Motor neuron (in vitro differentiated cells): ENCODE data around the gene TMTC2. TPM values are rescaled to one million over a fixed set of nuclear protein-coding genes. Genes with fewer than 3 reads are reported as not detected.
"Not testable (repeated sequence)": the region's sequence is repeated elsewhere in the genome, so short reads cannot be mapped to it uniquely, and the experiment has no call there.

ENCODE experiments used
- ATAC-seq, 8 experiments: fragments of 200-7000 bp; cut with Tn5 transposase; replicated peaks in 6 of 8; 2 replicates each; pipeline ENCODE4 v1.8.0; 2021; ENCODE audit warnings: mild to moderate bottlenecking in 8 of 8, moderate library complexity in 8 of 8
- H3K27ac ChIP-seq, 2 donors: fragments of 250-450 bp; sonication (Bioruptor Pico); 2 replicates each; pipeline ENCODE4 v1.9.0; 2021; ENCODE audit warnings: antibody characterized with exemption in 2 of 2, mild to moderate bottlenecking in 2 of 2, moderate library complexity in 1 of 2
- H3K4me1 ChIP-seq, 2 donors: fragments of 250-450 bp; sonication (Bioruptor Pico); replicated peaks in 1 of 2; 2 replicates each; pipeline ENCODE4 v1.6.1; 2021; ENCODE audit warnings: antibody characterized with exemption in 2 of 2, mild to moderate bottlenecking in 2 of 2, moderate library complexity in 1 of 2
- H3K4me3 ChIP-seq, 5 donors: fragments of 250-450 bp; sonication (Bioruptor Pico); 2 replicates each; pipeline ENCODE4 v1.9.0; 2021; ENCODE audit warnings: antibody characterized with exemption in 5 of 5, mild to moderate bottlenecking in 5 of 5, moderate library complexity in 4 of 5
- WGBS, 10 experiments: fragments of 450-650 bp; shearing (Covaris generic); methylation state at CpG; one replicate each; pipeline ENCODE4 v1.0.0; 2022; 5-methylcytosine and 5-hydroxymethylcytosine counted together
- in situ Hi-C, 9 experiments: fragments of 400-800 bp; cut with MboI; loops; one replicate each; pipeline ENCODE4 v1.15.0; 2021; ENCODE audit warnings: low sequenced_read_pairs in 9 of 9, low pct_unique_long_range_greater_than_20kb in 2 of 9; ENCODE audit not compliant: unreplicated experiment in 9 of 9
- total RNA-seq, 8 experiments: library from RNA; unstranded; fragments of 300-600 nt; gene quantifications; 2 replicates each; pipeline versions ENCODE4 v1.2.3 to v1.2.4, GENCODE V29; 2022

TMTC2 gene
- total RNA-seq, 8 experiments from 2014 or later, result 11.4 to 49.3 (median 31.3) TPM

- in situ Hi-C loops, result no loop called here
- WGBS, 10 experiments, result 0 to 97% (median 82%) methylated on average over 1 to 4 of the region's 4 CpGs
- Histone ChIP-seq H3K27ac (no peak overlapping the region), H3K4me3 (no peak overlapping the region), H3K4me1 (peaks cover 0 to 24% of the 10 kb centered on the region in 2 donors)
- ATAC-seq, result no peak
Observed at GRCh38 chr12:83114966-83115365, 428.3 kb downstream of the TMTC2 start.

DNA sequence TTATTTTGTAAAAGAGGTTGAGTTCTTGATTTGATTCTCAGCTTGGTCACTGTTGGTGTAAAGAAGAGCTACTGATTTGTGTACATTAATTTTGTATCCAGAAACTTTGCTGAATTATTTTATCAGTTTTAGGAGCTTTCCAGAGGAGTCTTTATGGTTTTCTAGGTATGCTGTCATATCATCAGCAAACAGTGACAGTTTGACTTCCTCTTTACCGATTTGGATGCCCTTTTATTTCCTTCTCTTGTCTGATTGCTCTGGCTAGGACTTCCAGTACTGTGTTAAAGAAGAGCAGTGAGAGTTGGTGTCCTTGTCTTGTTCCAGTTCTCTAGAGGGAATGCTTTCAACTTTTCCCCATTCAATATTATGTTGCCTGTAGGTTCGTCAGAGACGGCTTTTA lies 431.2 kb downstream of the TMTC2 start:
- in situ Hi-C loops, H3K4me3 ChIP-seq, H3K27ac ChIP-seq, ATAC-seq: not testable (repeated sequence)
- WGBS, 10 experiments, result 55 to 100% (median 87%) methylated on average over 1 to 3 of the region's 3 CpGs; no CpG with 5 or more reads in 2 of the 10 experiments
- H3K4me1 ChIP-seq, result peaks cover 0 to 23% of the 10 kb centered on the region in 2 donors

DNA sequence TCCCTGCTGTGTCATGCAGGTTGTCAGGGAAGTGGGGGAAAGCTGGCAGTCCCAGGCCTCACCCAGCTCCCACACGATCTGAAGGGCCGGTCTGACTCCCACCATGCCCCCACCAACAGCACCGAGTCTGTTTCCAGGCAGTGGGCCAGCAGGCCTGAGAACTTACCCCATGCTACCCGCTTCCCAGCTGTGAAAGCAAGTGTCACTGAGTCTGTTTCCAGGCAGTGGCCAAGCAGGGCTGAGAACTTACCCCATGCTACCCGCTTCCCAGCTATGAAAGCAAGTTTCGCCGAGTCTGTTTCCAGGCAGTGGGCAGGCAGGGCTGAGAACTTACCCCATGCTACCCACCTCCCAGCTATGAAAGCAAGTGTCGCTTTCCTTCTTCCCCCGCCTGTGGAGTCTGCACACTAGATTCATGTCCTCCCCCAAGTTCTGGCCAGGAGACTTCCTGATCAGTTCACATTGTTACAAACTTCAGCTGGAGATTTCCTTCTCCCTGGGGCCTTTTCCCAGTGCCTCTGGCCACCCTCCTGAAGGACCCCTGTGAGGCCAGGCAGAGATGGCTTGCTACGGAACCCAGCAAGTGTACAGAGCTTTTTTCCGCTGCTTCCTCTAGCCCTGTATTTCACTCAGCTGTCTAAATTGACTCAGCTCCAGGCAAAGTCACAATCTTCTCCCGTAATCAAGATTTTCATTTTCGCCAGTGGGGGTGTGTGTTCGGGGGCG lies 435.4 kb downstream of the TMTC2 start:
- peak in 3 of 8 experiments; percentile 50 to 95 (median 76) for ATAC-seq
- Histone ChIP-seq H3K4me1 (no peaks in the 10 kb centered on the region), H3K27ac (no peak overlapping the region), H3K4me3 (no peak overlapping the region)
- in situ Hi-C loops, result no loop called here
- 23 to 100% (median 90%) methylated on average over 1 to 9 of the region's 15 CpGs; no CpG with 5 or more reads in 3 of the 10 experiments for WGBS, 10 experiments

DNA sequence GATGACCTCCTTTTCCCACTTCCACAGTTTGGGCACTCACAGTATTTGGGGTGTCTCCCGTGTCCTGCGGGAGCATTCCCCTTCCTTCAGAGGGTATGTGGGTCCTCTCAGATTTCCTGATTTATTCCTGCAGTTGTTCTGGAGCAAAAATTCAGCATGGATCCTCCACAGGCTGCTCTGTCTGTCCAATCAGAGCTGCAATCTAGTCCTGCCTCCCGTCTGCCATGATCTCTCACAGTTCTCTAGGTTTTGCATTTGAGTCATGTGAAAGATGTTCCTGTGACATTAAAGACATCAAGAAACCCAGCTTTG lies 435.9 kb downstream of the TMTC2 start:
- Histone ChIP-seq H3K4me3 (no peak overlapping the region), H3K27ac (no peak overlapping the region)
- in situ Hi-C loops, result no loop called here

DNA sequence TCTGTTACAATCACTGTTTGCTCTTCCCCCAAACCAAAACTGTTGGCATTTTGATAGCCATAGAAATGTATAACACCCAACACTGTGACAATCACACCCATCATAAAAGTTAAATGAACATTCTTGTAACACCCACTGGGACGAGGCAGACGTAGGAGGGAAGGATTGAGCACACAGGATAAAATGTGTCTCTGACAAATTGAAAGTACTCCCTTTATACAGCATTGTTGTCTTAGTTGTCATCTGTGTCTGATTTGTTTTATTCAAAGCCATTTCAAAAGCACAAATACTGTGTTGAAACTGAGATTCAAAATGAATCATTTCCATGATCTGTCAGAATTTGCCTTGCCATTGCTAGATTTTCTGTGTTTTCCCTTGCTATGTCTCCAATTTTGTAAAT lies 436.3 kb downstream of the TMTC2 start:
- Histone ChIP-seq H3K4me3 (no peak overlapping the region), H3K27ac (no peak overlapping the region), H3K4me1 (no peaks in the 10 kb centered on the region)
- peak in 3 of 8 experiments; percentile 13 to 88 (median 69) for ATAC-seq
- in situ Hi-C loops, result no loop called here
- 5 to 92% (median 65%) methylated on average over 1 to 2 of the region's 2 CpGs; no CpG with 5 or more reads in 2 of the 10 experiments for WGBS, 10 experiments

More for the DNA sequence above, 435.9 kb downstream of the TMTC2 start:
- WGBS, 10 experiments, result 18 to 100% (median 89%) methylated on average over 1 to 3 of the region's 3 CpGs; no CpG with 5 or more reads in 3 of the 10 experiments
- peak in 2 of 8 experiments; percentile 66 to 85 for ATAC-seq
- no peaks in the 10 kb centered on the region for H3K4me1 ChIP-seq

DNA sequence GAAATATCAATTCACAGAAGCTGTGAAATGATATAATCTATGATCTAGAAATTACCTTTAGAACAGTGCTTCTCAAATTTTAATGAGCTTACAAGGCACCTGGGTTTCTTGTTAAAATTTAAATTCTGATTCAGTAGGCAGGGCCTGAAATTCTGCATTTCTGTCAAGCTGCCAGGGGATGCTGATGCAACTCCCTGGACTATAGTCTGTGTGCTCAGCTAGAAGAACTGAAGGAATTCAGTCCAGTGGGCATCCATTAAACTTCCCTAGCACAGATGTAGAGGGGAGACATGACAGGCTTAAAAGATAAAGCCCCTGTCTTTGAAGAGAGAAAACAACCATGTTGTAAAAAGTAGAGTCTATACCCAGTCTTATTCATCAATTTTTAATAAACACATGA lies 441.8 kb downstream of the TMTC2 start:
- in situ Hi-C loops, result no loop called here
- peak in 6 of 8 experiments; percentile 23 to 88 (median 70) for ATAC-seq

DNA sequence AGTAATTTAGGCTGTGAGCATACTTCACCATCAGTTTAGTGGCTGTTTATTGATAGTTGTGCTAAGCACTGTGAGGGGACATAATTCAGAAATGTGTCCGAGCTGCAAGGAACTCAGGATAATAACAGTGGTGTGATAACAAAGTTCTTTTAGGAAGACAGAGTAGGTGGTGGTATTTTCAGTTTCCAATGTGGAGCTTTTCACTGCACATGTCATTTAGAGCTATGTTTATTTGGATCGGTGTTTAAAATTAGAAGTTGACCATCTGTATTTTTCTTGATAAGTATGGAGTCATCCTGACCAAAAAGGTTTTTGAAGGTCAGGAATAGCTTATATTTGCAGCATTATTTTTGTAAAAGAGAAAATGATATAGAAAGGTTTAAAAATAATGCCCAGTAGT lies 443.5 kb downstream of the TMTC2 start:
- in situ Hi-C loops, result no loop called here
- no peak for ATAC-seq
- no peak overlapping the region for H3K27ac ChIP-seq
- no peak overlapping the region for H3K4me3 ChIP-seq
- WGBS, 10 experiments, result 64 to 100% (median 92%) methylated on average over 1 to 2 of the region's 2 CpGs; no CpG with 5 or more reads in 2 of the 10 experiments
- peaks cover 2 to 8% of the 10 kb centered on the region in 2 donors for H3K4me1 ChIP-seq

More for the DNA sequence above, 441.8 kb downstream of the TMTC2 start:
- Histone ChIP-seq H3K4me3 (no peak overlapping the region), H3K4me1 (peaks cover 2 to 8% of the 10 kb centered on the region in 2 donors), H3K27ac (no peak overlapping the region)

DNA sequence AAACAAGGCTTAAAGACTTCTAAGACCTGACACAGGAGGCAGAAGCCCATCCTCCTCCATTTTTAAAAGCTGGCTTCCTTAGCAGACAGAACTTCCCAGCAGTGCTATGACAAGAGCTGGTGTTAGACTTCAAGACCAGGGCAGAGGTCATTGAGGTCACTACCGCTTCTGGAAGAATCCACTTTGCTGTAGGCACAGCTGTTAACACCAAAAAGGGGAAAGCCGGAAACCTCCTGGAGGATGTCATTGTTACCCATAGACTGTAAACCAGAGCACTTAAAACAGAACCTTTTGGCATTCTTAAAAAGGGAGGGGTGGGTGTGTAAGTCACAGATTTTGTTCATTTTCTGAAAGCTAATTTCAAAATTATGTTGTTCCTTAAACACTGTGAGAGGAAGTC lies 445.7 kb downstream of the TMTC2 start:
- H3K27ac ChIP-seq, result no peak overlapping the region
- WGBS, 10 experiments, result 77 to 100% (median 100%) methylated on average over 1 to 2 of the region's 2 CpGs; no CpG with 5 or more reads in 3 of the 10 experiments
- ATAC-seq, result no peak
- H3K4me3 ChIP-seq, result no peak overlapping the region
- H3K4me1 ChIP-seq, result peaks cover 2 to 8% of the 10 kb centered on the region in 2 donors
- in situ Hi-C loops, result no loop called here

DNA sequence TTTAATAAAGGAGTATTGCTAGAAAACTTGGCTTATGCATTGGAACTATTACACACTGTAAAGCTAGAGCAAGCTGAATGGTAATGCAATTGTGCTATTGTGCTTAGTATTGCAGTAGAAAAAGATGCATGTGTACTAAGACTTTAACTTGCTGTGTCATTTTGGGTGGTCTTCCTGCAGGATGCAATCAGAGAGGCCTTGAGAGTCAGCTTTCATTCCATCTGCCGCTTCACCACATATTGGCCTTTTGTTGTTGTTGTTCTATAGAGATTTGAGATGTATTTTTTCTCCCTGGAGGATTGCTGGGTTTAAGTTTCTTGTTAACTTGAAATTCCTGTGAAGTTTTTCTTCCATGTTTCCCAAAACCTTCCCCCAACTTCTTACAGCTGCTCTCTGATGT lies 449.7 kb downstream of the TMTC2 start:
- no peak for ATAC-seq
- in situ Hi-C loops, result no loop called here
- Histone ChIP-seq H3K4me1 (no peaks in the 10 kb centered on the region), H3K4me3 (no peak overlapping the region), H3K27ac (no peak overlapping the region)
- 67 to 100% (median 88%) methylated on average over 1 of the region's 1 CpG; no CpG with 5 or more reads in 3 of the 10 experiments for WGBS, 10 experiments

- Histone ChIP-seq H3K4me3 (no peak overlapping the region), H3K4me1 (peaks cover 0 to 8% of the 10 kb centered on the region in 2 donors), H3K27ac (no peak overlapping the region)
- 100% methylated on average over 3 of the region's 18 CpGs; no CpG with 5 or more reads in 9 of the 10 experiments for WGBS, 10 experiments
- ATAC-seq, result no peak
- in situ Hi-C loops, result no loop called here
Observed at GRCh38 chr12:83140135-83140534, 453.4 kb downstream of the TMTC2 start.

GRCh38 chr12:83141460-83141994 lies 454.8 kb downstream of the TMTC2 start:
- Histone ChIP-seq H3K4me1 (peaks cover 0 to 8% of the 10 kb centered on the region in 2 donors), H3K27ac (no peak overlapping the region), H3K4me3 (no peak overlapping the region)
- in situ Hi-C loops, result no loop called here
- 25 to 100% (median 77%) methylated on average over 1 to 5 of the region's 5 CpGs for WGBS, 10 experiments
- ATAC-seq, result no peak

- no peak for ATAC-seq
- H3K27ac ChIP-seq, result no peak overlapping the region
- WGBS, 10 experiments, result 14 to 100% (median 88%) methylated on average over 1 to 5 of the region's 6 CpGs; no CpG with 5 or more reads in 1 of the 10 experiments
Observed at GRCh38 chr12:83142914-83143313, 456.2 kb downstream of the TMTC2 start.

GRCh38 chr12:83143950-83144349 lies 457.2 kb downstream of the TMTC2 start:
- WGBS, 10 experiments, result 38 to 100% (median 73%) methylated on average over 1 of the region's 1 CpG
- peak in 3 of 8 experiments; percentile 20 to 68 (median 43) for ATAC-seq
- Histone ChIP-seq H3K27ac (no peak overlapping the region), H3K4me1 (peaks cover 0 to 8% of the 10 kb centered on the region in 2 donors), H3K4me3 (no peak overlapping the region)
- in situ Hi-C loops, result no loop called here

More at GRCh38 chr12:83142914-83143313, 456.2 kb downstream of the TMTC2 start:
- in situ Hi-C loops, result no loop called here
- peaks cover 0 to 8% of the 10 kb centered on the region in 2 donors for H3K4me1 ChIP-seq
- H3K4me3 ChIP-seq, result no peak overlapping the region
